Stimulated activated CD8-positive, alpha-beta memory T cell treated with anti-CD3 and anti-CD28 coated beads, Interleukin-2, amount 100 ng/mL, for 1 hour (primary cell): ENCODE measurements around the gene NREP.
"Not testable (repeated sequence)": the region's sequence is repeated elsewhere in the genome, so short reads cannot be mapped to it uniquely, and the experiment has no call there.

Experiments used
- DNase-seq, 2 donors: peaks; one replicate each; pipeline ENCODE4 v3.0.0-alpha.2; 2020; ENCODE audit warnings: low read depth in 2 of 2

The NREP gene

GRCh38 chr5:111739416-111739815, 17.6 kb downstream of the NREP start:
- no peak for DNase-seq

GRCh38 chr5:111738118-111738517, 18.9 kb downstream of the NREP start:
- DNase-seq, result no peak

GRCh38 chr5:111737716-111738115, 19.3 kb downstream of the NREP start:
- DNase-seq, result no peak

- DNase-seq, result no peak
These were observed 21.3 kb downstream of the NREP start for GRCh38 chr5:111735583-111736270.

GRCh38 chr5:111734597-111734996, 22.4 kb downstream of the NREP start:
- no peak for DNase-seq

GRCh38 chr5:111734013-111734412, 23.0 kb downstream of the NREP start:
- DNase-seq, result no peak

GRCh38 chr5:111733571-111733970, 23.4 kb downstream of the NREP start:
- no peak for DNase-seq

- DNase-seq, result no peak
These were observed 25.4 kb downstream of the NREP start for GRCh38 chr5:111731638-111732037.

GRCh38 chr5:111730659-111731382, 26.2 kb downstream of the NREP start:
- no peak for DNase-seq

- no peak for DNase-seq
These were observed 28.1 kb downstream of the NREP start for GRCh38 chr5:111728941-111729340.

GRCh38 chr5:111726986-111727385, 30.0 kb downstream of the NREP start:
- DNase-seq, result no peak

- no peak for DNase-seq
These were observed 34.9 kb downstream of the NREP start for GRCh38 chr5:111722140-111722539.

- no peak for DNase-seq
These were observed 36.6 kb downstream of the NREP start for GRCh38 chr5:111720333-111720890.

GRCh38 chr5:111719773-111720172, 37.2 kb downstream of the NREP start:
- DNase-seq, result no peak

GRCh38 chr5:111716789-111717188, 40.2 kb downstream of the NREP start:
- DNase-seq, result not testable (repeated sequence)

- no peak for DNase-seq
These were observed 49.3 kb downstream of the NREP start for GRCh38 chr5:111707630-111708164.

- DNase-seq, result no peak
These were observed 50.6 kb downstream of the NREP start for GRCh38 chr5:111706345-111706744.

GRCh38 chr5:111704452-111705085, 52.4 kb downstream of the NREP start:
- DNase-seq, result no peak

GRCh38 chr5:111703662-111704061, 53.3 kb downstream of the NREP start:
- DNase-seq, result no peak

- no peak for DNase-seq
These were observed 57.0 kb downstream of the NREP start for GRCh38 chr5:111699976-111700375.

- no peak for DNase-seq
These were observed 57.7 kb downstream of the NREP start for GRCh38 chr5:111699324-111699723.
